ENCODE measurements around the gene XPO5.
A peak's percentile ranks its signal among the peaks of the same experiment; 100 is the strongest.
"Not testable (repeated sequence)": the region's sequence is repeated elsewhere in the genome, so short reads cannot be mapped to it uniquely, and the experiment has no call there.

The XPO5 gene

GRCh38 chr6:43575772-43576551 lies at the start of gene XPO5, which contains the start of gene POLH:
XPO5 (minus strand) TSS chr6:43576038; CDS start chr6:43575864, 174 bp downstream.
POLH (plus strand) TSS chr6:43576185; CDS start chr6:43582320, 6,135 bp downstream.
- peak; percentile 90 to 91 for DNase-seq (ENCODE audit: low read depth in 2 of 2)

- DNase-seq (ENCODE audit: low read depth in 2 of 2), result no peak
Observed at GRCh38 chr6:43625393-43625992, 49.7 kb upstream of the XPO5 start.

- no peak for DNase-seq (ENCODE audit: low read depth in 2 of 2)
Observed at GRCh38 chr6:43624786-43625288, 49.0 kb upstream of the XPO5 start.

- no peak for DNase-seq (ENCODE audit: low read depth in 2 of 2)
Observed at GRCh38 chr6:43623880-43624785, 48.3 kb upstream of the XPO5 start.

- DNase-seq (ENCODE audit: low read depth in 2 of 2), result no peak
Observed at GRCh38 chr6:43622541-43622940, 46.7 kb upstream of the XPO5 start.

GRCh38 chr6:43621836-43622180 lies 46.0 kb upstream of the XPO5 start:
- DNase-seq (ENCODE audit: low read depth in 2 of 2), result no peak

GRCh38 chr6:43621078-43621835 lies 45.4 kb upstream of the XPO5 start:
- DNase-seq (ENCODE audit: low read depth in 2 of 2), result no peak

- no peak for DNase-seq (ENCODE audit: low read depth in 2 of 2)
Observed at GRCh38 chr6:43616725-43617472, 41.1 kb upstream of the XPO5 start.

- no peak for DNase-seq (ENCODE audit: low read depth in 2 of 2)
Observed at GRCh38 chr6:43614396-43614730, 38.5 kb upstream of the XPO5 start.

- no peak for DNase-seq (ENCODE audit: low read depth in 2 of 2)
Observed at GRCh38 chr6:43613721-43614395, 38.0 kb upstream of the XPO5 start.

GRCh38 chr6:43610431-43610830 lies 34.6 kb upstream of the XPO5 start:
- DNase-seq (ENCODE audit: low read depth in 2 of 2), result no peak

GRCh38 chr6:43609402-43609801 lies 33.6 kb upstream of the XPO5 start:
- DNase-seq (ENCODE audit: low read depth in 2 of 2), result no peak

- DNase-seq (ENCODE audit: low read depth in 2 of 2), result no peak
Observed at GRCh38 chr6:43608807-43609206, 33.0 kb upstream of the XPO5 start.

- no peak for DNase-seq (ENCODE audit: low read depth in 2 of 2)
Observed at GRCh38 chr6:43608310-43608763, 32.5 kb upstream of the XPO5 start.

GRCh38 chr6:43606019-43606418 lies 30.2 kb upstream of the XPO5 start:
- DNase-seq (ENCODE audit: low read depth in 2 of 2), result no peak

- no peak for DNase-seq (ENCODE audit: low read depth in 2 of 2)
Observed at GRCh38 chr6:43604174-43604573, 28.3 kb upstream of the XPO5 start.

- no peak for DNase-seq (ENCODE audit: low read depth in 2 of 2)
Observed at GRCh38 chr6:43600595-43600994, 24.8 kb upstream of the XPO5 start.

- no peak for DNase-seq (ENCODE audit: low read depth in 2 of 2)
Observed at GRCh38 chr6:43593938-43594337, 18.1 kb upstream of the XPO5 start.

GRCh38 chr6:43589564-43589963 lies 13.7 kb upstream of the XPO5 start:
- DNase-seq (ENCODE audit: low read depth in 2 of 2), result not testable (repeated sequence)

GRCh38 chr6:43588194-43588593 lies 12.4 kb upstream of the XPO5 start:
- no peak for DNase-seq (ENCODE audit: low read depth in 2 of 2)

All from stimulated activated CD8-positive, alpha-beta memory T cell treated with anti-CD3 and anti-CD28 coated beads, Interleukin-15, amount 100 ng/mL, for 48 hours (primary cell).